ENCODE data around the gene MRAP2. TPM values are rescaled to one million over a fixed set of nuclear protein-coding genes. Genes with fewer than 3 reads are reported as not detected.

Gene MRAP2
- total and polyA plus RNA-seq, 2 donors (not counting 1 experiment from before 2014, with no cell fraction given) = 0.03 to 0.17 TPM

- no peaks in the 10 kb centered on the region for H3K9me3 ChIP-seq (ENCODE audit: control insufficient read depth, insufficient read depth, low read depth, low read length)
- H3K4me2 ChIP-seq (ENCODE audit: extremely low read depth, insufficient read depth, low read length) = no peak overlapping the region
- DNase-seq (ENCODE audit: low read depth in 2 of 2) = no peak
- no peaks in the 10 kb centered on the region for H3K79me2 ChIP-seq (ENCODE audit: control insufficient read depth, insufficient read depth, low read length)
- H3K9ac ChIP-seq (ENCODE audit: insufficient read depth, low read length) = no peak overlapping the region
- no peak for TF ChIP-seq EZH2 (IDR thresholded peaks at IDR 0.05; ENCODE audit: low read length, missing control alignments)
- TF ChIP-seq CTCF (conservative IDR thresholded peaks at IDR 0.05 in 1 of 2, IDR thresholded peaks at IDR 0.05 in 1 of 2; ENCODE audit: low read depth in 1 of 2, low read length in 2 of 2) = no peak
- no peak overlapping the region for H3K27ac ChIP-seq (ENCODE audit: insufficient read depth, low read length)
- no peaks in the 10 kb centered on the region for H3K27me3 ChIP-seq (ENCODE audit: control insufficient read depth, insufficient read depth, low read length)
- H3K36me3 ChIP-seq (ENCODE audit: control insufficient read depth, insufficient read depth, low read length) = no peaks in the 10 kb centered on the region
- no peak overlapping the region for H2AFZ ChIP-seq (ENCODE audit: low read length)
- no peaks in the 10 kb centered on the region for H3K4me1 ChIP-seq (ENCODE audit: control insufficient read depth, extremely low read depth, insufficient read depth, low read length)
- no peaks in the 10 kb centered on the region for H4K20me1 ChIP-seq (ENCODE audit: control insufficient read depth, extremely low read depth, insufficient read depth, low read length)
- no peak overlapping the region for H3K4me3 ChIP-seq (replicated peaks in 1 of 4; ENCODE audit: control extremely low read depth in 1 of 4, insufficient read depth in 1 of 4, low read depth in 3 of 4, low read length in 4 of 4)
These were observed 104.5 kb downstream of the MRAP2 start for GRCh38 chr6:84137989-84138575.

GRCh38 chr6:84139311-84139710 is 105.7 kb downstream of the MRAP2 start:
- Histone ChIP-seq H3K9ac (ENCODE audit: insufficient read depth, low read length) (no peak overlapping the region), H4K20me1 (ENCODE audit: control insufficient read depth, extremely low read depth, insufficient read depth, low read length) (no peaks in the 10 kb centered on the region), H3K4me2 (ENCODE audit: extremely low read depth, insufficient read depth, low read length) (no peak overlapping the region), H3K27ac (ENCODE audit: insufficient read depth, low read length) (no peak overlapping the region), H3K79me2 (ENCODE audit: control insufficient read depth, insufficient read depth, low read length) (no peaks in the 10 kb centered on the region), H3K27me3 (ENCODE audit: control insufficient read depth, insufficient read depth, low read length) (no peaks in the 10 kb centered on the region), H3K36me3 (ENCODE audit: control insufficient read depth, insufficient read depth, low read length) (no peaks in the 10 kb centered on the region), H3K4me1 (ENCODE audit: control insufficient read depth, extremely low read depth, insufficient read depth, low read length) (no peaks in the 10 kb centered on the region), H2AFZ (ENCODE audit: low read length) (no peak overlapping the region), H3K9me3 (ENCODE audit: control insufficient read depth, insufficient read depth, low read depth, low read length) (no peaks in the 10 kb centered on the region), H3K4me3 (replicated peaks in 1 of 4; ENCODE audit: control extremely low read depth in 1 of 4, insufficient read depth in 1 of 4, low read depth in 3 of 4, low read length in 4 of 4) (no peak overlapping the region)
- DNase-seq (ENCODE audit: low read depth in 2 of 2) = no peak
- TF ChIP-seq CTCF (conservative IDR thresholded peaks at IDR 0.05 in 1 of 2, IDR thresholded peaks at IDR 0.05 in 1 of 2; ENCODE audit: low read depth in 1 of 2, low read length in 2 of 2) = no peak
- no peak for TF ChIP-seq EZH2 (IDR thresholded peaks at IDR 0.05; ENCODE audit: low read length, missing control alignments)

Other genes with a start within 250 kb of the MRAP2 start
- gene RIPPLY2, start 180.4 kb upstream of the MRAP2 start, total RNA-seq = 0.51 TPM in 1 of 2 replicates, not detected in the other
- not detected in 2 replicates for gene RIPPLY2, start 180.4 kb upstream of the MRAP2 start, polyA plus RNA-seq
- 2.3 and 4.3 TPM in 2 replicates for gene CYB5R4, start 174.1 kb upstream of the MRAP2 start, total RNA-seq
- gene CYB5R4, start 174.1 kb upstream of the MRAP2 start, polyA plus RNA-seq = 9.9 and 10.6 TPM in 2 replicates
- gene CEP162, start 193.9 kb downstream of the MRAP2 start, total RNA-seq = 7.4 and 9.2 TPM in 2 replicates
- 2.6 and 3.7 TPM in 2 replicates for gene CEP162, start 193.9 kb downstream of the MRAP2 start, polyA plus RNA-seq